H9 (cell line): ENCODE measurements around the gene ADAM19. TPM values are rescaled to one million over a fixed set of nuclear protein-coding genes. Genes with fewer than 3 reads are reported as not detected.

ENCODE experiments used
- DNase-seq: peaks from one replicate; pipeline ENCODE4 v3.0.0-alpha.2; 2017
- H2AFZ ChIP-seq: one replicate; pipeline ENCODE4 v1.6.1; 2013; ENCODE audit warnings: mild to moderate bottlenecking, low read length, control low read depth, moderate library complexity
- H2AK5ac ChIP-seq: 2 replicates; pipeline ENCODE4 v1.6.1; 2013; ENCODE audit warnings: low read length, control low read depth, mixed read lengths; ENCODE audit not compliant: insufficient read length
- H2BK120ac ChIP-seq: one replicate; pipeline ENCODE4 v1.6.1; 2013; ENCODE audit warnings: low read depth, mild to moderate bottlenecking, low read length, control low read depth, inconsistent platforms; ENCODE audit not compliant: poor library complexity, severe bottlenecking
- H2BK12ac ChIP-seq: 2 replicates; pipeline ENCODE4 v1.6.1; 2013; ENCODE audit warnings: low read length, control low read depth, mixed read lengths, low read depth; ENCODE audit not compliant: insufficient read length
- H2BK15ac ChIP-seq: 2 replicates; pipeline ENCODE4 v1.6.1; 2013; ENCODE audit warnings: low read depth, low read length, control low read depth
- H2BK20ac ChIP-seq: one replicate; pipeline ENCODE4 v1.6.1; 2013; ENCODE audit warnings: low read depth, mild to moderate bottlenecking, low read length, control low read depth, inconsistent platforms; ENCODE audit not compliant: poor library complexity, severe bottlenecking
- H2BK5ac ChIP-seq: 2 replicates; pipeline ENCODE4 v1.6.1; 2013; ENCODE audit warnings: low read length, control low read depth, mixed read lengths; ENCODE audit not compliant: insufficient read length
- H3K14ac ChIP-seq: 2 replicates; pipeline ENCODE4 v1.6.1; 2013; ENCODE audit warnings: low read length, control low read depth; ENCODE audit not compliant: insufficient read depth
- H3K18ac ChIP-seq: 2 replicates; pipeline ENCODE4 v1.6.1; 2013; ENCODE audit warnings: low read depth, mild to moderate bottlenecking, mixed read lengths, low read length, control low read depth; ENCODE audit not compliant: insufficient read length
- H3K23ac ChIP-seq: 2 replicates; pipeline ENCODE4 v1.6.1; 2013; ENCODE audit warnings: low read length, control low read depth, mixed read lengths, low read depth; ENCODE audit not compliant: insufficient read length
- H3K23me2 ChIP-seq: 2 replicates; pipeline ENCODE4 v1.6.1; 2013; ENCODE audit warnings: low read depth, mild to moderate bottlenecking, mixed read lengths, low read length, control low read depth; ENCODE audit not compliant: insufficient read length, poor library complexity, severe bottlenecking
- H3K27ac ChIP-seq: 2 replicates; pipeline ENCODE4 v1.5.1; 2013; ENCODE audit warnings: low read length, control low read depth, mixed read lengths, low read depth; ENCODE audit not compliant: insufficient read length
- H3K27me3 ChIP-seq: 2 replicates; pipeline ENCODE4 v1.6.1; 2013; ENCODE audit warnings: low read length, control low read depth, inconsistent platforms; ENCODE audit not compliant: insufficient read depth
- H3K4ac ChIP-seq: 2 replicates; pipeline ENCODE4 v1.6.1; 2013; ENCODE audit warnings: low read depth, mild to moderate bottlenecking, control low read depth, inconsistent platforms, low read length, moderate library complexity
- H3K4me1 ChIP-seq: 2 replicates; pipeline ENCODE4 v1.6.1; 2013; ENCODE audit warnings: low read length, control low read depth, inconsistent platforms; ENCODE audit not compliant: insufficient read depth
- H3K4me2 ChIP-seq: 2 replicates; pipeline ENCODE4 v1.6.1; 2013; ENCODE audit warnings: low read length, control low read depth, mixed read lengths; ENCODE audit not compliant: insufficient read length, insufficient read depth
- H3K56ac ChIP-seq: 2 replicates; pipeline ENCODE4 v1.6.1; 2013; ENCODE audit warnings: low read depth, mild to moderate bottlenecking, mixed read lengths, low read length, control low read depth; ENCODE audit not compliant: insufficient read length
- H3K79me1 ChIP-seq: 2 replicates; pipeline ENCODE4 v1.6.1; 2013; ENCODE audit warnings: low read depth, mild to moderate bottlenecking, moderate library complexity, low read length, control low read depth, inconsistent platforms; ENCODE audit not compliant: insufficient read depth, poor library complexity, severe bottlenecking
- H3K79me2 ChIP-seq: 2 replicates; pipeline ENCODE4 v1.6.1; 2013; ENCODE audit warnings: low read length, control low read depth, inconsistent platforms; ENCODE audit not compliant: insufficient read depth
- H3K9ac ChIP-seq: 2 replicates; pipeline ENCODE4 v1.6.1; 2013; ENCODE audit warnings: low read length, control low read depth, mixed read lengths; ENCODE audit not compliant: insufficient read length; ENCODE audit errors: extremely low read depth
- H3K9me3 ChIP-seq: one replicate; pipeline ENCODE4 v1.6.1; 2013; ENCODE audit warnings: low read depth, low read length, inconsistent platforms; ENCODE audit not compliant: control insufficient read depth
- H3T11ph ChIP-seq: one replicate; pipeline ENCODE4 v1.6.1; 2013; ENCODE audit warnings: mild to moderate bottlenecking, low read length, control low read depth, inconsistent platforms
- H4K20me1 ChIP-seq: one replicate; pipeline ENCODE4 v1.6.1; 2013; ENCODE audit not compliant: control insufficient read depth, insufficient read length, insufficient read depth
- H4K5ac ChIP-seq: 2 replicates; pipeline ENCODE4 v1.6.1; 2013; ENCODE audit warnings: low read depth, mild to moderate bottlenecking, mixed read lengths, low read length, control low read depth; ENCODE audit not compliant: insufficient read length
- H4K8ac ChIP-seq: replicated peaks from 2 replicates; pipeline ENCODE4 v1.6.1; 2013; ENCODE audit warnings: low read length, control low read depth, mixed read lengths, low read depth; ENCODE audit not compliant: insufficient read length
- H4K91ac ChIP-seq: 2 replicates; pipeline ENCODE4 v1.6.1; 2013; ENCODE audit warnings: low read depth, mild to moderate bottlenecking, moderate library complexity, mixed read lengths, low read length, control low read depth; ENCODE audit not compliant: insufficient read length
- H3K27ac Mint-ChIP-seq, 3 experiments: 2 replicates in 2 of 3; 3 replicates in 1 of 3; pipeline ENCODE4 v1.8.0; 2020 to 2021; ENCODE audit warnings: mixed read lengths in 3 of 3, mild to moderate bottlenecking in 1 of 3, moderate library complexity in 1 of 3
- H3K27me3 Mint-ChIP-seq: 2 replicates; pipeline ENCODE4 v1.8.0; 2021; ENCODE audit warnings: low read depth, mild to moderate bottlenecking, moderate library complexity, mixed read lengths
- H3K36me3 Mint-ChIP-seq, 3 experiments: 2 replicates in 2 of 3; 3 replicates in 1 of 3; pipeline ENCODE4 v1.8.0; 2020 to 2021; ENCODE audit warnings: low read depth in 3 of 3, mixed read lengths in 3 of 3; ENCODE audit not compliant: insufficient read depth in 1 of 3
- H3K4me1 Mint-ChIP-seq, 2 experiments: 2 replicates each; pipeline ENCODE4 v1.8.0; 2020; ENCODE audit warnings: mixed read lengths in 2 of 2
- H3K4me3 Mint-ChIP-seq, 2 experiments: 2 replicates in 1 of 2; 3 replicates in 1 of 2; pipeline ENCODE4 v1.8.0; 2020 to 2021; ENCODE audit warnings: mild to moderate bottlenecking in 2 of 2, mixed read lengths in 2 of 2, moderate library complexity in 1 of 2
- H3K9me3 Mint-ChIP-seq, 2 experiments: 2 replicates in 1 of 2; 3 replicates in 1 of 2; pipeline ENCODE4 v1.8.0; 2020; ENCODE audit warnings: mild to moderate bottlenecking in 2 of 2, mixed read lengths in 2 of 2, moderate library complexity in 1 of 2
- CTCF ChIP-seq: fragments of 200-600 bp; sonication (generic); conservative IDR thresholded peaks from 3 replicates; pipeline ENCODE4 v1.8.0; 2021; ENCODE audit warnings: antibody characterized with exemption, mild to moderate bottlenecking
- WGBS: extraction: QIAGEN DNeasy Blood & Tissue Kit; methylation state at CpG from one replicate; pipeline ENCODE4 v1.1.7; 2013; ENCODE audit warnings: missing lambda C conversion rate, low lambda C conversion rate, mixed read lengths; ENCODE audit not compliant: insufficient read length; ENCODE audit errors: extremely low coverage; 5-methylcytosine and 5-hydroxymethylcytosine counted together
- total RNA-seq: library from RNA; stranded (reverse); gene quantifications from 2 replicates; pipeline ENCODE4 v1.2.1, GENCODE V29; 2021

ADAM19 gene
- total RNA-seq, 1 experiment from 2014 or later: 9.9 TPM

- Histone ChIP-seq H3K79me2 (no peaks in the 10 kb centered on the region), H3K23me2 (no peaks in the 10 kb centered on the region), H3K14ac (no peak overlapping the region; the same call in 1 of the 2 replicates), H2AK5ac (no peak overlapping the region), H2BK20ac (no peak overlapping the region), H2BK12ac (no peak overlapping the region), H3K9me3 (no peaks in the 10 kb centered on the region), H3T11ph (no peak overlapping the region), H2BK120ac (no peak overlapping the region), H3K9ac (no peak overlapping the region), H3K27ac (no peak overlapping the region), H3K4me2 (no peak overlapping the region), H3K4ac (no peak overlapping the region), H3K27me3 (no peaks in the 10 kb centered on the region), H4K20me1 (no peaks in the 10 kb centered on the region), H4K91ac (no peak overlapping the region), H2BK5ac (no peak overlapping the region), H2AFZ (no peak overlapping the region), H3K4me1 (no peaks in the 10 kb centered on the region), H2BK15ac (no peak overlapping the region), H3K18ac (no peak overlapping the region), H3K79me1 (no peaks in the 10 kb centered on the region), H4K8ac (no peak overlapping the region), H3K56ac (no peak overlapping the region), H3K23ac (no peak overlapping the region), H4K5ac (no peak overlapping the region)
- Mint-ChIP-seq H3K27me3 (no peaks in the 10 kb centered on the region), H3K9me3 (no peaks in the 10 kb centered on the region), H3K27ac (no peak overlapping the region), H3K36me3 (no peaks in the 10 kb centered on the region), H3K4me3 (no peak overlapping the region), H3K4me1 (no peaks in the 10 kb centered on the region)
- WGBS: no CpG with 5 or more reads among the region's 5 CpGs
- TF ChIP-seq CTCF: no peak
- DNase-seq: no peak
Observed at GRCh38 chr5:157612581-157612980, 37.0 kb upstream of the ADAM19 start.
